GM19328 (cell line): ENCODE data around the gene VEZT.
"Not testable (repeated sequence)": the region's sequence is repeated elsewhere in the genome, so short reads cannot be mapped to it uniquely, and the experiment has no call there.

Source experiments
- ATAC-seq: cut with Tn5 transposase; IDR thresholded peaks from one replicate; pipeline ENCODE4 v1.9.1; 2021; ENCODE audit warnings: mild to moderate bottlenecking, moderate library complexity; ENCODE audit not compliant: unreplicated experiment

Gene VEZT

GRCh38 chr12:95217377-95218149 is at the start of gene VEZT, which contains the start of gene FGD6:
Gene VEZT (plus strand): TSS chr12:95217807. CDS start chr12:95217851, 44 bp downstream.
Gene FGD6 (minus strand): TSS chr12:95217467. CDS start chr12:95217240, 227 bp downstream.
- peak; percentile 89 for ATAC-seq

GRCh38 chr12:95168746-95169145 is 48.9 kb upstream of the VEZT start:
- no peak for ATAC-seq

GRCh38 chr12:95169368-95169767 is 48.2 kb upstream of the VEZT start:
- ATAC-seq: no peak

- no peak for ATAC-seq
Observed at GRCh38 chr12:95173392-95174251, 44.0 kb upstream of the VEZT start.

GRCh38 chr12:95177201-95177768 is 40.3 kb upstream of the VEZT start:
- no peak for ATAC-seq

GRCh38 chr12:95178136-95178535 is 39.5 kb upstream of the VEZT start:
- no peak for ATAC-seq

GRCh38 chr12:95179011-95179410 is 38.6 kb upstream of the VEZT start:
- no peak for ATAC-seq

GRCh38 chr12:95181103-95181502 is 36.5 kb upstream of the VEZT start:
- ATAC-seq: no peak

GRCh38 chr12:95182868-95183415 is 34.7 kb upstream of the VEZT start:
- ATAC-seq: no peak

GRCh38 chr12:95184121-95184520 is 33.5 kb upstream of the VEZT start:
- no peak for ATAC-seq

GRCh38 chr12:95185072-95185471 is 32.5 kb upstream of the VEZT start:
- no peak for ATAC-seq

- no peak for ATAC-seq
Observed at GRCh38 chr12:95185854-95186253, 31.8 kb upstream of the VEZT start.

- ATAC-seq: no peak
Observed at GRCh38 chr12:95187865-95188415, 29.7 kb upstream of the VEZT start.

GRCh38 chr12:95191060-95191696 is 26.4 kb upstream of the VEZT start:
- ATAC-seq: no peak

GRCh38 chr12:95192271-95192670 is 25.3 kb upstream of the VEZT start:
- ATAC-seq: no peak

- ATAC-seq: no peak
Observed at GRCh38 chr12:95193139-95193538, 24.5 kb upstream of the VEZT start.

GRCh38 chr12:95195122-95195521 is 22.5 kb upstream of the VEZT start:
- ATAC-seq: no peak

GRCh38 chr12:95196875-95197569 is 20.6 kb upstream of the VEZT start:
- ATAC-seq: not testable (repeated sequence)

GRCh38 chr12:95197636-95198035 is 20.0 kb upstream of the VEZT start:
- ATAC-seq: no peak

GRCh38 chr12:95198914-95199313 is 18.7 kb upstream of the VEZT start:
- ATAC-seq: peak; percentile 70
